ENCODE data around the gene MTFP1. TPM values are rescaled to one million over a fixed set of nuclear protein-coding genes. Genes with fewer than 3 reads are reported as not detected.

The MTFP1 gene
- total and polyA plus RNA-seq, 9 of the 15 experiments (the other 6 are each of a cell fraction or from before 2014, with no cell fraction given) = 10.7 to 52.0 (median 30.1) TPM

- peak; percentile 88 for ATAC-seq
- peaks cover 8% of the 10 kb centered on the region; the same call in 1 of the 2 replicates for H3K9me3 ChIP-seq (replicated peaks; ENCODE audit: control insufficient read depth, insufficient read depth, low read depth, low read length)
- H3K9ac ChIP-seq (ENCODE audit: insufficient read depth in 1 of 2, low read depth in 2 of 2, low read length in 2 of 2) = peak within 1 kb of the TSS; percentile 44 to 90; a peak in 3 of 4 replicates
- in situ Hi-C loops (cut with MboI) = loop anchor here (25.0 kb wide), 1 partner anchor 275 kb away; no protein-coding TSS in a partner anchor
- peaks cover 12 to 25% of the 10 kb centered on the region in 2 experiments; a peak in 4 of 5 replicates for H3K4me1 ChIP-seq (replicated peaks in 1 of 2; ENCODE audit: control insufficient read depth in 2 of 2, insufficient read depth in 2 of 2, low read length in 2 of 2)
- 0% methylated on average over 5 of the region's 95 CpGs for WGBS (ENCODE audit: insufficient coverage, low coverage, missing lambda C conversion rate)
- ChIA-PET CTCF (ENCODE audit: low intra/inter-chr PET ratio) (interaction anchor here (1.2 to 2.4 kb wide), 3 partner anchors 98 to 124 kb away, joined by 7 to 31 read pairs (median 16); no protein-coding TSS in a partner anchor), POLR2A (interaction anchor here (0.9 kb wide), 1 partner anchor 124 kb away, joined by 3 read pairs; no protein-coding TSS in a partner anchor)
- no peaks in the 10 kb centered on the region for H3K9me1 ChIP-seq (ENCODE audit: control insufficient read depth, insufficient read depth, low read length)
- H2AFZ ChIP-seq (ENCODE audit: low read depth, low read length) = peak within 1 kb of the TSS; percentile 87
- intact Hi-C loops (cut with micrococcal nuclease) = loop anchor here (1.0 to 5.0 kb wide), 2 partner anchors 100 to 280 kb away; no protein-coding TSS in a partner anchor
- H3K4me2 ChIP-seq (ENCODE audit: insufficient read depth, low read length) = peak within 1 kb of the TSS; percentile 73
- no peaks in the 10 kb centered on the region for H4K20me1 ChIP-seq (replicated peaks; ENCODE audit: control insufficient read depth, insufficient read depth, low read length)
- peak within 1 kb of the TSS; percentile 48 for H3K4me3 ChIP-seq
- H3K27ac ChIP-seq (ENCODE audit: extremely low read depth, low read depth, low read length) = no peak within 1 kb of the TSS
- peak; percentile 82 to 93 (median 91) for DNase-seq (ENCODE audit: extremely low read depth in 1 of 4, low spot score in 3 of 4)
- no peaks in the 10 kb centered on the region for H3K79me2 ChIP-seq (ENCODE audit: control insufficient read depth, insufficient read depth, low read length)
- no TSS peak for BruUV-seq (replicated peaks)
- H3K36me3 ChIP-seq (ENCODE audit: control insufficient read depth, insufficient read depth, low read length) = no peaks in the 10 kb centered on the region
- FAIRE-seq = no peak
- H3K27me3 ChIP-seq (ENCODE audit: control insufficient read depth in 2 of 2, insufficient read depth in 2 of 2, low read length in 2 of 2) = no peaks in the 10 kb centered on the region
- no peak for TF ChIP-seq IFI16 (CRISPR knock-in tag; IDR thresholded peaks at IDR 0.05)
- TF ChIP-seq LCOR (CRISPR knock-in tag; IDR thresholded peaks at IDR 0.05) = no peak
- TF ChIP-seq THRB (CRISPR knock-in tag; conservative IDR thresholded peaks at IDR 0.05) = no peak
- TF ChIP-seq BCOR (IDR thresholded peaks at IDR 0.05) = no peak
- 0 out of 4 replicates have a peak, but pooled peaks of 1 of the 2 experiments have one; percentile 51 for TF ChIP-seq NONO (IDR thresholded peaks at IDR 0.05; ENCODE audit: low read depth in 2 of 2, low read length in 1 of 2)
- TF ChIP-seq PRMT5 (CRISPR knock-in tag; IDR thresholded peaks at IDR 0.05) = no peak
- TF ChIP-seq, protein P1, sequence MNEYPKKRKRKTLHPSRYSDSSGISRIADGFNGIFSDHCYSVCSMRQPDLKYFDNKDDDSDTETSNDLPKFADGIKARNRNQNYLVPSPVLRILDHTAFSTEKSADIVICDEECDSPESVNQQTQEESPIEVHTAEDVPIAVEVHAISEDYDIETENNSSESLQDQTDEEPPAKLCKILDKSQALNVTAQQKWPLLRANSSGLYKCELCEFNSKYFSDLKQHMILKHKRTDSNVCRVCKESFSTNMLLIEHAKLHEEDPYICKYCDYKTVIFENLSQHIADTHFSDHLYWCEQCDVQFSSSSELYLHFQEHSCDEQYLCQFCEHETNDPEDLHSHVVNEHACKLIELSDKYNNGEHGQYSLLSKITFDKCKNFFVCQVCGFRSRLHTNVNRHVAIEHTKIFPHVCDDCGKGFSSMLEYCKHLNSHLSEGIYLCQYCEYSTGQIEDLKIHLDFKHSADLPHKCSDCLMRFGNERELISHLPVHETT (CRISPR knock-in tag; conservative IDR thresholded peaks at IDR 0.05 in 1 of 2, IDR thresholded peaks at IDR 0.05 in 1 of 2) = peak in 1 of 2 experiments; percentile 58; a peak in 1 of 4 replicates
- TF ChIP-seq PHF8 (IDR thresholded peaks at IDR 0.05; ENCODE audit: borderline replicate concordance, low read length) = peak; percentile 44; the same call in 1 of the 2 replicates
- TF ChIP-seq ERF (CRISPR knock-in tag; IDR thresholded peaks at IDR 0.05) = no peak
- TF ChIP-seq TOE1 (IDR thresholded peaks at IDR 0.05; ENCODE audit: borderline replicate concordance) = no peak
- no peak for TF ChIP-seq TOE1 (CRISPR knock-in tag; IDR thresholded peaks at IDR 0.05; ENCODE audit: borderline replicate concordance, low read depth)
- TF ChIP-seq NCOA1 (IDR thresholded peaks at IDR 0.05; ENCODE audit: low read depth) = no peak
- no peak for TF ChIP-seq KHSRP (IDR thresholded peaks at IDR 0.05)
- TF ChIP-seq DMBX1 (CRISPR knock-in tag; IDR thresholded peaks at IDR 0.05; ENCODE audit: borderline replicate concordance) = no peak
- TF ChIP-seq, protein P2, sequence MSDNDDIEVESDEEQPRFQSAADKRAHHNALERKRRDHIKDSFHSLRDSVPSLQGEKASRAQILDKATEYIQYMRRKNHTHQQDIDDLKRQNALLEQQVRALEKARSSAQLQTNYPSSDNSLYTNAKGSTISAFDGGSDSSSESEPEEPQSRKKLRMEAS (CRISPR knock-in tag; IDR thresholded peaks at IDR 0.05) = no peak
- TF ChIP-seq CTBP1 (IDR thresholded peaks at IDR 0.05; ENCODE audit: borderline replicate concordance) = no peak
- no peak for TF ChIP-seq TEAD4 (IDR thresholded peaks at IDR 0.05; ENCODE audit: low read length)
- TF ChIP-seq TEAD4 (CRISPR knock-in tag; IDR thresholded peaks at IDR 0.05; ENCODE audit: borderline replicate concordance) = no peak
Measured at GRCh38 chr22:30386960-30387827, 38.4 kb upstream of the MTFP1 start, which contains the start of gene RNF215. Gene RNF215 (minus strand): TSS chr22:30387411. CDS start chr22:30387313, 98 bp downstream.
